ENCODE data around the gene MEAK7. TPM values are rescaled to one million over a fixed set of nuclear protein-coding genes. Genes with fewer than 3 reads are reported as not detected.

MEAK7 gene
- total and polyA plus RNA-seq, 2 of the 8 experiments (the other 6 are each of a cell fraction or from before 2014, with no cell fraction given): 9.6 to 19.6 TPM

DNA sequence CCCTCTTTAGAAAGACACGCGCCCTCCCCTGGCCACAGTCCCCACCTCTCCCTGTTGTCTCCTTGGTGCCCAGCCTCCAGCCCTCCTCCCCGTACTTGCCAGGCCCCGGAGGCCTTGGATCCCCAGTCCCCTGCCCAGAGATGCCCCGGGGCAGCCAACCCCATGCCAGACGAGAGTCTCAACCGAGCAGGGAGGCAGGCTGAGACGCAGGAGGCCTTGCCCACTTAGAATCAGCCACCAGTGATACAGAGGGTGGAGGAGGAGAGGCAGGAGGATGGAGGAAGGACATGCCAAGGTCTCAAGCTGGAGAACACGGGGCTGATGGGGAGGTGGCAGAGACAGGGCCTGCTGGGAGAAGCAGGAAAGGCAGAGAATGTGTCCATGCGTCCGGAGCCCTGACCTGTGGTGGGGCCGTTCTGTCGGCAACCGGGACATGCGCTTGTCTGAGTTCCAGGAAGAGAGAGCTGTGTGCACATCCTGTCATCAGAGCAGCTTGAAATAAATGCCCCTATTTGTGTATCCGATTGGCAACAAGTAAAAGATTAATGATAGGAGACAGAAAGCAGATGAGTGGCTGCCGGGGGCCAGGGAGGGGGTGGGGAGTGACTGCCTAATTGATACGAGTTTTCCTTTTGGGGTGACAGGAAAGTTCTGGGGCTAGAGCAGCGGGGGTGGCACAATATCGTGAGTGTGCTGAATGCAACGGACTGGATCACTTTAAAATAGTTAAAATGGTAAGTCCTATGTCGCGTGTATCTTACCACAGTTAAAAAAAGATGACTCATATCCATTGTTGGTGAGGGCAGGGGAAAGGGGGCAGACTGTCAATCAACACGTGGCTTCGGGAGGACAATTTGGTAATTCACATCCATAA, 44.7 kb upstream of the MEAK7 start (continued):
- TF ChIP-seq, protein P1, sequence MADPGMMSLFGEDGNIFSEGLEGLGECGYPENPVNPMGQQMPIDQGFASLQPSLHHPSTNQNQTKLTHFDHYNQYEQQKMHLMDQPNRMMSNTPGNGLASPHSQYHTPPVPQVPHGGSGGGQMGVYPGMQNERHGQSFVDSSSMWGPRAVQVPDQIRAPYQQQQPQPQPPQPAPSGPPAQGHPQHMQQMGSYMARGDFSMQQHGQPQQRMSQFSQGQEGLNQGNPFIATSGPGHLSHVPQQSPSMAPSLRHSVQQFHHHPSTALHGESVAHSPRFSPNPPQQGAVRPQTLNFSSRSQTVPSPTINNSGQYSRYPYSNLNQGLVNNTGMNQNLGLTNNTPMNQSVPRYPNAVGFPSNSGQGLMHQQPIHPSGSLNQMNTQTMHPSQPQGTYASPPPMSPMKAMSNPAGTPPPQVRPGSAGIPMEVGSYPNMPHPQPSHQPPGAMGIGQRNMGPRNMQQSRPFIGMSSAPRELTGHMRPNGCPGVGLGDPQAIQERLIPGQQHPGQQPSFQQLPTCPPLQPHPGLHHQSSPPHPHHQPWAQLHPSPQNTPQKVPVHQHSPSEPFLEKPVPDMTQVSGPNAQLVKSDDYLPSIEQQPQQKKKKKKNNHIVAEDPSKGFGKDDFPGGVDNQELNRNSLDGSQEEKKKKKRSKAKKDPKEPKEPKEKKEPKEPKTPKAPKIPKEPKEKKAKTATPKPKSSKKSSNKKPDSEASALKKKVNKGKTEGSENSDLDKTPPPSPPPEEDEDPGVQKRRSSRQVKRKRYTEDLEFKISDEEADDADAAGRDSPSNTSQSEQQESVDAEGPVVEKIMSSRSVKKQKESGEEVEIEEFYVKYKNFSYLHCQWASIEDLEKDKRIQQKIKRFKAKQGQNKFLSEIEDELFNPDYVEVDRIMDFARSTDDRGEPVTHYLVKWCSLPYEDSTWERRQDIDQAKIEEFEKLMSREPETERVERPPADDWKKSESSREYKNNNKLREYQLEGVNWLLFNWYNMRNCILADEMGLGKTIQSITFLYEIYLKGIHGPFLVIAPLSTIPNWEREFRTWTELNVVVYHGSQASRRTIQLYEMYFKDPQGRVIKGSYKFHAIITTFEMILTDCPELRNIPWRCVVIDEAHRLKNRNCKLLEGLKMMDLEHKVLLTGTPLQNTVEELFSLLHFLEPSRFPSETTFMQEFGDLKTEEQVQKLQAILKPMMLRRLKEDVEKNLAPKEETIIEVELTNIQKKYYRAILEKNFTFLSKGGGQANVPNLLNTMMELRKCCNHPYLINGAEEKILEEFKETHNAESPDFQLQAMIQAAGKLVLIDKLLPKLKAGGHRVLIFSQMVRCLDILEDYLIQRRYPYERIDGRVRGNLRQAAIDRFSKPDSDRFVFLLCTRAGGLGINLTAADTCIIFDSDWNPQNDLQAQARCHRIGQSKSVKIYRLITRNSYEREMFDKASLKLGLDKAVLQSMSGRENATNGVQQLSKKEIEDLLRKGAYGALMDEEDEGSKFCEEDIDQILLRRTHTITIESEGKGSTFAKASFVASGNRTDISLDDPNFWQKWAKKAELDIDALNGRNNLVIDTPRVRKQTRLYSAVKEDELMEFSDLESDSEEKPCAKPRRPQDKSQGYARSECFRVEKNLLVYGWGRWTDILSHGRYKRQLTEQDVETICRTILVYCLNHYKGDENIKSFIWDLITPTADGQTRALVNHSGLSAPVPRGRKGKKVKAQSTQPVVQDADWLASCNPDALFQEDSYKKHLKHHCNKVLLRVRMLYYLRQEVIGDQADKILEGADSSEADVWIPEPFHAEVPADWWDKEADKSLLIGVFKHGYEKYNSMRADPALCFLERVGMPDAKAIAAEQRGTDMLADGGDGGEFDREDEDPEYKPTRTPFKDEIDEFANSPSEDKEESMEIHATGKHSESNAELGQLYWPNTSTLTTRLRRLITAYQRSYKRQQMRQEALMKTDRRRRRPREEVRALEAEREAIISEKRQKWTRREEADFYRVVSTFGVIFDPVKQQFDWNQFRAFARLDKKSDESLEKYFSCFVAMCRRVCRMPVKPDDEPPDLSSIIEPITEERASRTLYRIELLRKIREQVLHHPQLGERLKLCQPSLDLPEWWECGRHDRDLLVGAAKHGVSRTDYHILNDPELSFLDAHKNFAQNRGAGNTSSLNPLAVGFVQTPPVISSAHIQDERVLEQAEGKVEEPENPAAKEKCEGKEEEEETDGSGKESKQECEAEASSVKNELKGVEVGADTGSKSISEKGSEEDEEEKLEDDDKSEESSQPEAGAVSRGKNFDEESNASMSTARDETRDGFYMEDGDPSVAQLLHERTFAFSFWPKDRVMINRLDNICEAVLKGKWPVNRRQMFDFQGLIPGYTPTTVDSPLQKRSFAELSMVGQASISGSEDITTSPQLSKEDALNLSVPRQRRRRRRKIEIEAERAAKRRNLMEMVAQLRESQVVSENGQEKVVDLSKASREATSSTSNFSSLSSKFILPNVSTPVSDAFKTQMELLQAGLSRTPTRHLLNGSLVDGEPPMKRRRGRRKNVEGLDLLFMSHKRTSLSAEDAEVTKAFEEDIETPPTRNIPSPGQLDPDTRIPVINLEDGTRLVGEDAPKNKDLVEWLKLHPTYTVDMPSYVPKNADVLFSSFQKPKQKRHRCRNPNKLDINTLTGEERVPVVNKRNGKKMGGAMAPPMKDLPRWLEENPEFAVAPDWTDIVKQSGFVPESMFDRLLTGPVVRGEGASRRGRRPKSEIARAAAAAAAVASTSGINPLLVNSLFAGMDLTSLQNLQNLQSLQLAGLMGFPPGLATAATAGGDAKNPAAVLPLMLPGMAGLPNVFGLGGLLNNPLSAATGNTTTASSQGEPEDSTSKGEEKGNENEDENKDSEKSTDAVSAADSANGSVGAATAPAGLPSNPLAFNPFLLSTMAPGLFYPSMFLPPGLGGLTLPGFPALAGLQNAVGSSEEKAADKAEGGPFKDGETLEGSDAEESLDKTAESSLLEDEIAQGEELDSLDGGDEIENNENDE (IDR thresholded peaks at IDR 0.05; ENCODE audit: insufficient replicate concordance, low read length): no peak
- TF ChIP-seq JUN (IDR thresholded peaks at IDR 0.05; ENCODE audit: low read depth, low read length) (no peak), TAF7 (optimal IDR thresholded peaks at IDR 0.05; ENCODE audit: borderline replicate concordance, low read depth, low read length) (no peak), BACH1 (IDR thresholded peaks at IDR 0.05; ENCODE audit: low read length) (no peak), YY1 (IDR thresholded peaks at IDR 0.05; ENCODE audit: low read depth, low read length) (no peak), CHD1 (IDR thresholded peaks at IDR 0.05; ENCODE audit: low read depth, low read length) (no peak), NANOG (IDR thresholded peaks at IDR 0.05; ENCODE audit: insufficient read depth, low read depth, low read length, poor library complexity, severe bottlenecking) (no peak), ASH2L (IDR thresholded peaks at IDR 0.05; ENCODE audit: low read length) (no peak), KDM5A (IDR thresholded peaks at IDR 0.05; ENCODE audit: low read length) (no peak), CREB1 (IDR thresholded peaks at IDR 0.05) (no peak), SP1 (IDR thresholded peaks at IDR 0.05; ENCODE audit: low read depth, low read length) (no peak)
